CD4-positive, alpha-beta T cell treated with Interleukin-4 for 1 hour (primary cell): Measurements from ENCODE around the gene COG1.

Source experiments
- DNase-seq, 2 donors: peaks; one replicate each; pipeline ENCODE4 v3.0.0-alpha.2; 2020 to 2022

COG1 gene

GRCh38 chr17:73170324-73170723 lies 22.5 kb upstream of the COG1 start:
- DNase-seq = no peak

- DNase-seq = no peak
Observed at GRCh38 chr17:73172252-73172651, 20.6 kb upstream of the COG1 start.

- no peak for DNase-seq
Observed at GRCh38 chr17:73174126-73174525, 18.7 kb upstream of the COG1 start.

- DNase-seq = no peak
Observed at GRCh38 chr17:73175962-73176565, 16.8 kb upstream of the COG1 start.

- no peak for DNase-seq
Observed at GRCh38 chr17:73179387-73179786, 13.5 kb upstream of the COG1 start.

- no peak for DNase-seq
Observed at GRCh38 chr17:73179878-73180277, 13.0 kb upstream of the COG1 start.

- no peak for DNase-seq
Observed at GRCh38 chr17:73182616-73183310, 10.1 kb upstream of the COG1 start.

GRCh38 chr17:73184136-73184993 lies 8.5 kb upstream of the COG1 start:
- no peak for DNase-seq

- DNase-seq = no peak
Observed at GRCh38 chr17:73186283-73187050, 6.4 kb upstream of the COG1 start.

- no peak for DNase-seq
Observed at GRCh38 chr17:73187203-73187769, 5.6 kb upstream of the COG1 start.

- DNase-seq = no peak
Observed at GRCh38 chr17:73188011-73188410, 4.8 kb upstream of the COG1 start.

- no peak for DNase-seq
Observed at GRCh38 chr17:73189417-73190099, 3.3 kb upstream of the COG1 start.

GRCh38 chr17:73191443-73192205 lies 1.2 kb upstream of the COG1 start:
- DNase-seq = peak; percentile 62 to 75

GRCh38 chr17:73192206-73192893 lies 505 bp upstream of the COG1 start:
- DNase-seq = peak in 1 of 2 donors; percentile 54

- no peak for DNase-seq
Observed at GRCh38 chr17:73194514-73195222, 1.8 kb downstream of the COG1 start.

GRCh38 chr17:73196500-73196899 lies 3.6 kb downstream of the COG1 start:
- no peak for DNase-seq

GRCh38 chr17:73197161-73197560 lies 4.3 kb downstream of the COG1 start:
- DNase-seq = no peak

GRCh38 chr17:73198201-73198929 lies 5.5 kb downstream of the COG1 start:
- DNase-seq = no peak

GRCh38 chr17:73198930-73199260 lies 6.0 kb downstream of the COG1 start:
- DNase-seq = no peak
